ENCODE data around the gene EIF4A2.

DNA sequence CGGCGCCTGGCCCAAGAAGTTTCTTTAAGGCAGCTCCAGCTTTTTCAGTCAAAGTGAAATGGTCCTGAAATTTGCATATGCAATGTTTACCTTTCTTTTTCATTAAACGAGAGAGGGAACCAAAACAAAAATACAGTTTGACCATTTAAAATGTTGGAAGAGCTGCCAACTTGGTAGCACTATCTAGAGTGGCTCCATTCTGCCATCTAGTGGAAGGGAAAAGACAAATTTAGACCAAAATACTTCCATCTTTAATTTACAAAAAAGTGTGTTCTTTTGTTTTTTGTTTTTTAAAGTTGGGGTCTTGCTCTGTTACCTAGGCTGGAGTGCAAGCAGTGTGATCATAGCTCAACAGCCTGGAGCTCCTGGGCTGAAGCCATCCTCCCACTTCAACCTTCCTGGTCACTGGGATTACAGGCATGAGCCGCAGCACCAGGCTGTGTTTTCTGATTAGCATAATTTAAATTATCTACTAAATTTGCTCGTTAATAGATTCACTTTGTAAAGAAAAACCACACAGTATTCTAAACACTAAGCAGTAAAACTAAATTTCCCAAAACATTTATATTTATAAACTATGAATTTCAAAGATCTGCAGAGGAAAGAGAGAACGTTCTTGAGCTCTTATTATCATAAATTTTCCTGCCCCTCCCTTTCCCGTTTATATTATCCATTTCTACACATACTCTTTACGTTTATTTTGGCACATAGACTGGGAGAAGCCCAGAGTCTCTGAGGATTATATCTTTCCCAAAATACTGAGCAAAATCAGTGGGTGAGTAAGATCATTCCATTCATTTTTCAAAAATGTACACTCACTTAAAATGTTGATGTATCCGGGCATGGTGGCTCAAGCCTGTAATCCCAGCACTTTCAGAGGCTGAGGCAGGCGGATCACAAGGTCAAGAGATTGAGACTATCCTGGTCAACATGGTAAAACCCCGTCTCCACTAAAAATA, 38.3 kb downstream of the EIF4A2 start:
- TF ChIP-seq CTCF (IDR thresholded peaks at IDR 0.05) (no peak), POLR2A (IDR thresholded peaks at IDR 0.05) (no peak)
